HepG2 (cell line): ENCODE results near the gene RERE. TPM values are rescaled to one million over a fixed set of nuclear protein-coding genes. Genes with fewer than 3 reads are reported as not detected.

Experiments used
- BRD4 ChIP-seq: sonication (generic); formaldehyde crosslinking; IDR thresholded peaks from 2 replicates; pipeline ENCODE4 v1.4.0; 2020; ENCODE audit warnings: missing genetic modification reagents
- CENPX ChIP-seq: sonication (generic); formaldehyde crosslinking; IDR thresholded peaks from 2 replicates; pipeline ENCODE4 v1.9.0; 2021; ENCODE audit warnings: mild to moderate bottlenecking, missing genetic modification reagents, moderate library complexity
- CREM ChIP-seq, 2 experiments: sonication (generic) in 1 of 2; formaldehyde crosslinking in 1 of 2; IDR thresholded peaks; 2 replicates each; pipeline versions ENCODE4 v1.4.0 to v1.6.1; 2016 to 2020; ENCODE audit warnings: antibody characterized with exemption in 1 of 2, mild to moderate bottlenecking in 1 of 2, missing genetic modification reagents in 1 of 2
- FUBP1 ChIP-seq: sonication (generic); formaldehyde crosslinking; IDR thresholded peaks from 2 replicates; pipeline ENCODE4 v1.5.1; 2020; ENCODE audit warnings: missing genetic modification reagents, mild to moderate bottlenecking, borderline replicate concordance
- HOXA9 ChIP-seq: sonication (generic); formaldehyde crosslinking; IDR thresholded peaks from 2 replicates; pipeline ENCODE4 v1.8.1; 2022; ENCODE audit warnings: missing genetic modification reagents, mild to moderate bottlenecking, moderate library complexity, borderline replicate concordance
- LBX2 ChIP-seq: sonication (generic); formaldehyde crosslinking; IDR thresholded peaks from 2 replicates; pipeline ENCODE4 v1.5.0; 2020; ENCODE audit warnings: missing genetic modification reagents, mild to moderate bottlenecking, borderline replicate concordance
- MED13 ChIP-seq: sonication (generic); formaldehyde crosslinking; IDR thresholded peaks from 2 replicates; pipeline ENCODE4 v1.5.0; 2020; ENCODE audit warnings: missing genetic modification reagents
- MIXL1 ChIP-seq: IDR thresholded peaks from 2 replicates; pipeline ENCODE4 v1.6.1; 2016
- POLR2AphosphoS5 ChIP-seq: IDR thresholded peaks from 2 replicates; pipeline ENCODE4 v1.6.1; 2012; ENCODE audit warnings: low read depth, low read length
- PRDM10 ChIP-seq: sonication (generic); formaldehyde crosslinking; IDR thresholded peaks from 2 replicates; pipeline ENCODE4 v1.4.0; 2020; ENCODE audit warnings: low read depth, missing genetic modification reagents
- RARG ChIP-seq: sonication (generic); formaldehyde crosslinking; IDR thresholded peaks from 2 replicates; pipeline ENCODE4 v1.4.0; 2020; ENCODE audit warnings: low read depth, mild to moderate bottlenecking, missing genetic modification reagents
- TRIM24 ChIP-seq: sonication (generic); formaldehyde crosslinking; IDR thresholded peaks from 2 replicates; pipeline ENCODE4 v1.8.0; 2022; ENCODE audit warnings: mild to moderate bottlenecking, missing genetic modification reagents
- ZFP1 ChIP-seq: IDR thresholded peaks from 2 replicates; pipeline ENCODE4 v1.6.1; 2016
- ZNF160 ChIP-seq: sonication (generic); formaldehyde crosslinking; IDR thresholded peaks from 2 replicates; pipeline ENCODE4 v1.8.0; 2022; ENCODE audit warnings: mild to moderate bottlenecking, inconsistent platforms, missing genetic modification reagents
- ZNF713 ChIP-seq: sonication (generic); formaldehyde crosslinking; IDR thresholded peaks from 2 replicates; pipeline ENCODE4 v1.4.0; 2020; ENCODE audit warnings: mild to moderate bottlenecking, missing genetic modification reagents
- ZNF749 ChIP-seq: sonication (generic); formaldehyde crosslinking; IDR thresholded peaks from 2 replicates; pipeline ENCODE4 v1.8.0; 2022; ENCODE audit warnings: mild to moderate bottlenecking, missing genetic modification reagents, moderate library complexity, borderline replicate concordance
- ZNF768 ChIP-seq: sonication (generic); formaldehyde crosslinking; IDR thresholded peaks from 2 replicates; pipeline ENCODE4 v1.4.0; 2020; ENCODE audit warnings: missing genetic modification reagents
- ZZZ3 ChIP-seq: sonication (generic); formaldehyde crosslinking; IDR thresholded peaks from 2 replicates; pipeline ENCODE4 v1.4.0; 2020; ENCODE audit warnings: missing genetic modification reagents, mild to moderate bottlenecking, borderline replicate concordance
- polyA plus RNA-seq, 8 experiments: library from polyadenylated mRNA; depleted of rRNA in 3 of 8; stranded (reverse) in 7 of 8; unstranded in 1 of 8; fragments of >200 nt; fragmentation: Illumina TruSeq in 4 of 8; extraction: Trizol in 4 of 8; gene quantifications; 2 replicates each; pipeline versions ENCODE4 v1.2.1 to v1.2.3, GENCODE V29; 2011 to 2016; ENCODE audit warnings: low read depth in 4 of 8, missing spikeins in 1 of 8, mixed read lengths in 1 of 8; ENCODE audit not compliant: insufficient read depth in 1 of 8
- total RNA-seq, 5 experiments: library from RNA; depleted of rRNA; stranded (reverse); fragments of >200 nt; fragmentation: Illumina TruSeq; extraction: Trizol; gene quantifications; 2 replicates each; pipeline ENCODE4 v1.2.3, GENCODE V29; 2016; ENCODE audit warnings: low read depth in 1 of 5
- TF ChIP-seq, protein P1 (sequence below): IDR thresholded peaks from 2 replicates; pipeline ENCODE4 v1.6.1; 2016; ENCODE audit warnings: missing biosample characterization, missing genetic modification reagents, low read depth
- TF ChIP-seq, protein P2 (sequence below): sonication (generic); formaldehyde crosslinking; IDR thresholded peaks from 2 replicates; pipeline ENCODE4 v1.4.0; 2020; ENCODE audit warnings: missing genetic modification reagents, low read depth, mild to moderate bottlenecking, borderline replicate concordance

Gene RERE
- total and polyA plus RNA-seq, 2 of the 13 experiments (the other 11 are each of a cell fraction or from before 2014, with no cell fraction given) = 18.3 to 21.9 TPM

GRCh38 chr1:8742022-8742924 lies 75.2 kb downstream of the RERE start (continued):
- TF ChIP-seq FUBP1 = no peak; the same call in 1 of the 2 replicates
- no peak for TF ChIP-seq RARG (CRISPR knock-in tag)
- TF ChIP-seq, protein P1, sequence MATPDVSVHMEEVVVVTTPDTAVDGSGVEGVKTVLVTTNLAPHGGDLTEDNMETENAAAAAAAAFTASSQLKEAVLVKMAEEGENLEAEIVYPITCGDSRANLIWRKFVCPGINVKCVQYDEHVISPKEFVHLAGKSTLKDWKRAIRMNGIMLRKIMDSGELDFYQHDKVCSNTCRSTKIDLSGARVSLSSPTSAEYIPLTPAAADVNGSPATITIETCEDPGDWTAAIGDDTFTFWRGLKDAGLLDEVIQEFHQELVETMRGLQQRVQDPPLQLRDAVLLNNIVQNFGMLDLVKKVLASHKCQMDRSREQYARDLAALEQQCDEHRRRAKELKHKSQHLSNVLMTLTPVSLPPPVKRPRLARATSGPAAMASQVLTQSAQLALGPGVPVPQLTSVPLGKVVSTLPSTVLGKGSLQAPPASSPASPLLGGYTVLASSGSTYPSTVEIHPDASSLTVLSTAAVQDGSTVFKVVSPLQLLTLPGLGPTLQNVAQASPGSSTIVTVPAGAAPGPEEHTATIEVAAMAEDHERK (CRISPR knock-in tag) = no peak
- TF ChIP-seq MED13 (CRISPR knock-in tag) = peak; percentile 91; the same call in 1 of the 2 replicates
- TF ChIP-seq ZNF749 (CRISPR knock-in tag) = peak; percentile 71; the same call in 1 of the 2 replicates
- TF ChIP-seq PRDM10 = peak; percentile 21; the same call in 1 of the 2 replicates
- no peak; the same call in 1 of the 2 replicates for TF ChIP-seq ZNF160 (CRISPR knock-in tag)
- TF ChIP-seq LBX2 (CRISPR knock-in tag) = no peak
- TF ChIP-seq ZNF768 = no peak
- TF ChIP-seq ZFP1 = peak; percentile 96
- no peak for TF ChIP-seq BRD4 (CRISPR knock-in tag)
- TF ChIP-seq TRIM24 (CRISPR knock-in tag) = peak; percentile 85; the same call in 1 of the 2 replicates
- no peak; the same call in 1 of the 2 replicates for TF ChIP-seq ZNF713
- TF ChIP-seq, protein P2, sequence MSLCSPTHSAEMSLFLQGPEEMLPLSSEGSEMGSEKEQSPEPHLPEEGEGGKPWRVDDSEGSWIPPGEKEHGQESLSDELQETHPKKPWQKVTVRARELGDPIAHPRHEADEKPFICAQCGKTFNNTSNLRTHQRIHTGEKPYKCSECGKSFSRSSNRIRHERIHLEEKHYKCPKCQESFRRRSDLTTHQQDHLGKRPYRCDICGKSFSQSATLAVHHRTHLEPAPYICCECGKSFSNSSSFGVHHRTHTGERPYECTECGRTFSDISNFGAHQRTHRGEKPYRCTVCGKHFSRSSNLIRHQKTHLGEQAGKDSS (CRISPR knock-in tag) = no peak
- no peak for TF ChIP-seq CENPX
- no peak for TF ChIP-seq POLR2AphosphoS5
- no peak for TF ChIP-seq HOXA9 (CRISPR knock-in tag)
- TF ChIP-seq CREM (IDR thresholded peaks at IDR 0.05) = peak; percentile 97
- no peak for TF ChIP-seq CREM (CRISPR knock-in tag; IDR thresholded peaks at IDR 0.05)
- TF ChIP-seq ZZZ3 (CRISPR knock-in tag) = no peak; the same call in 1 of the 2 replicates
- TF ChIP-seq MIXL1 (CRISPR knock-in tag) = peak; percentile 100
